Peyer's patch (tissue), 4 donors: Measurements from ENCODE around the gene BLCAP.

Experiments used
- CTCF ChIP-seq, 6 experiments: fragments of 450-650 bp in 4 of 6; fragments of 200-600 bp in 2 of 6; sonication (generic) in 1 of 6; IDR thresholded peaks; one replicate each; pipeline ENCODE4 v1.5.1; 2017 to 2019; ENCODE audit warnings: antibody characterized with exemption in 6 of 6, mild to moderate bottlenecking in 3 of 6, moderate library complexity in 1 of 6
- POLR2A ChIP-seq, 2 donors: fragments of 450-650 bp; IDR thresholded peaks; one replicate each; pipeline ENCODE4 v1.5.1; 2017; ENCODE audit warnings: antibody characterized with exemption in 2 of 2, mild to moderate bottlenecking in 2 of 2, moderate library complexity in 2 of 2

DNA sequence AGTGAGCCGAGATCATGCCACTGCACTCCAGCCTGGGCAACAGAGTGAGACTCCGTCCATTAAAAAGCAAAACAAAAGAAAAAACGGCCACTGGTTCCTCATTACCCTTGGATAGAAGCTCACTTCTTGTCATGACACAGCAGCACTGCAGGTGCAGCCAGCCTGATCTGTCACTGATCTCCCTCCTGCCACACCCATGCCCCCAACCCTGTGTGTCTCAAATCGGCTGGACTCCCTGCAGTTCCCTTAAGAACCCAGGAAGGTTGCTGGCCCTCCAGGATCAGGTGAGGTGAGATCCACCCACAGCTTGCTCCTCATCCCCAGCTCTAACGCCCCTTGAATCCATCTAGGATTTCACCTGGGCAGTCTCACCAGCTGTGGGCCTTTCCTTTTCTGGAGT lies 32.9 kb downstream of the BLCAP start:
- TF ChIP-seq CTCF (IDR thresholded peaks at IDR 0.05) (no peak), POLR2A (IDR thresholded peaks at IDR 0.05) (no peak)
